Stimulated activated memory B cell treated with anti-CD40 and anti-IgM and Interleukin-4, amounts not matched to agents 10 μg/mL and 1 μg/mL and 100 μg/mL, for 72 hours (primary cell): ENCODE data around the gene FPR1.
"Not testable (repeated sequence)": the region's sequence is repeated elsewhere in the genome, so short reads cannot be mapped to it uniquely, and the experiment has no call there.

Experiments
- ATAC-seq: fragments of 150-1000 bp; cut with Tn5 transposase; 2 replicates; pipeline ENCODE4 v1.10.0; 2021
- H3K27ac Mint-ChIP-seq: one replicate; pipeline ENCODE4 v1.8.0; 2022; ENCODE audit warnings: mild to moderate bottlenecking, mixed read lengths
- H3K27me3 Mint-ChIP-seq: one replicate; pipeline ENCODE4 v1.8.0; 2022; ENCODE audit warnings: mixed read lengths
- H3K36me3 Mint-ChIP-seq: one replicate; pipeline ENCODE4 v1.8.0; 2022; ENCODE audit warnings: mixed read lengths
- H3K4me1 Mint-ChIP-seq: one replicate; pipeline ENCODE4 v1.8.0; 2022; ENCODE audit warnings: mixed read lengths
- H3K4me3 Mint-ChIP-seq: one replicate; pipeline ENCODE4 v1.8.0; 2022; ENCODE audit warnings: mild to moderate bottlenecking, moderate library complexity, mixed read lengths
- H3K9me3 Mint-ChIP-seq: one replicate; pipeline ENCODE4 v1.8.0; 2022; ENCODE audit warnings: mixed read lengths

FPR1 gene

GRCh38 chr19:51784922-51785690 is 33.4 kb upstream of the FPR1 start:
- Mint-ChIP-seq H3K4me1 (no peaks in the 10 kb centered on the region), H3K36me3 (no peaks in the 10 kb centered on the region), H3K9me3 (peaks cover 12% of the 10 kb centered on the region), H3K27me3 (peaks cover 10% of the 10 kb centered on the region), H3K27ac (no peak overlapping the region), H3K4me3 (no peak overlapping the region)
- ATAC-seq: peak; percentile 86

- ATAC-seq: no peak
- peaks cover 10% of the 10 kb centered on the region for H3K27me3 Mint-ChIP-seq
- H3K4me3 Mint-ChIP-seq: no peak overlapping the region
- no peaks in the 10 kb centered on the region for H3K4me1 Mint-ChIP-seq
- H3K27ac Mint-ChIP-seq: no peak overlapping the region
- no peaks in the 10 kb centered on the region for H3K36me3 Mint-ChIP-seq
- peaks cover 12% of the 10 kb centered on the region for H3K9me3 Mint-ChIP-seq
Measured at GRCh38 chr19:51784109-51784785, 32.6 kb upstream of the FPR1 start.

GRCh38 chr19:51783372-51783771 is 31.7 kb upstream of the FPR1 start:
- no peaks in the 10 kb centered on the region for H3K4me1 Mint-ChIP-seq
- no peak overlapping the region for H3K27ac Mint-ChIP-seq
- peaks cover 18% of the 10 kb centered on the region for H3K27me3 Mint-ChIP-seq
- H3K4me3 Mint-ChIP-seq: no peak overlapping the region
- peaks cover 10% of the 10 kb centered on the region for H3K9me3 Mint-ChIP-seq
- H3K36me3 Mint-ChIP-seq: no peaks in the 10 kb centered on the region
- ATAC-seq: peak; percentile 47

GRCh38 chr19:51781999-51782398 is 30.3 kb upstream of the FPR1 start:
- ATAC-seq: no peak
- peaks cover 4% of the 10 kb centered on the region for H3K9me3 Mint-ChIP-seq
- H3K4me1 Mint-ChIP-seq: peaks cover 5% of the 10 kb centered on the region
- peaks cover 32% of the 10 kb centered on the region for H3K27me3 Mint-ChIP-seq
- no peak overlapping the region for H3K27ac Mint-ChIP-seq
- no peak overlapping the region for H3K4me3 Mint-ChIP-seq
- H3K36me3 Mint-ChIP-seq: no peaks in the 10 kb centered on the region

- Mint-ChIP-seq H3K4me3 (no peak overlapping the region), H3K27me3 (peaks cover 49% of the 10 kb centered on the region), H3K9me3 (peaks cover 7% of the 10 kb centered on the region), H3K4me1 (peaks cover 5% of the 10 kb centered on the region), H3K36me3 (no peaks in the 10 kb centered on the region), H3K27ac (no peak overlapping the region)
- no peak for ATAC-seq
Measured at GRCh38 chr19:51780270-51780669, 28.6 kb upstream of the FPR1 start.

- Mint-ChIP-seq H3K4me1 (peaks cover 5% of the 10 kb centered on the region), H3K36me3 (no peaks in the 10 kb centered on the region), H3K4me3 (no peak overlapping the region), H3K27me3 (peaks cover 55% of the 10 kb centered on the region), H3K27ac (no peak overlapping the region), H3K9me3 (peaks cover 9% of the 10 kb centered on the region)
- no peak for ATAC-seq
Measured at GRCh38 chr19:51779703-51780102, 28.0 kb upstream of the FPR1 start.

GRCh38 chr19:51779181-51779580 is 27.5 kb upstream of the FPR1 start:
- ATAC-seq: no peak
- no peak overlapping the region for H3K4me3 Mint-ChIP-seq
- H3K27me3 Mint-ChIP-seq: peaks cover 60% of the 10 kb centered on the region
- H3K36me3 Mint-ChIP-seq: no peaks in the 10 kb centered on the region
- H3K4me1 Mint-ChIP-seq: peaks cover 5% of the 10 kb centered on the region
- no peak overlapping the region for H3K27ac Mint-ChIP-seq
- H3K9me3 Mint-ChIP-seq: peaks cover 9% of the 10 kb centered on the region

- no peak for ATAC-seq
- Mint-ChIP-seq H3K27ac (no peak overlapping the region), H3K4me1 (peaks cover 5% of the 10 kb centered on the region), H3K36me3 (no peaks in the 10 kb centered on the region), H3K27me3 (peaks cover 62% of the 10 kb centered on the region), H3K4me3 (no peak overlapping the region), H3K9me3 (peaks cover 13% of the 10 kb centered on the region)
Measured at GRCh38 chr19:51777570-51778462, 26.1 kb upstream of the FPR1 start.

- not testable (repeated sequence) for H3K36me3 Mint-ChIP-seq, ATAC-seq, H3K4me1 Mint-ChIP-seq, H3K27ac Mint-ChIP-seq, H3K4me3 Mint-ChIP-seq
- H3K9me3 Mint-ChIP-seq: peaks cover 12% of the 10 kb centered on the region
- H3K27me3 Mint-ChIP-seq: peaks cover 54% of the 10 kb centered on the region
Measured at GRCh38 chr19:51776561-51776960, 24.9 kb upstream of the FPR1 start.

GRCh38 chr19:51772977-51773376 is 21.3 kb upstream of the FPR1 start:
- Mint-ChIP-seq H3K36me3 (no peaks in the 10 kb centered on the region), H3K4me3 (no peak overlapping the region), H3K9me3 (peaks cover 12% of the 10 kb centered on the region), H3K27ac (no peak overlapping the region), H3K4me1 (peaks cover 9% of the 10 kb centered on the region), H3K27me3 (peaks cover 39% of the 10 kb centered on the region)
- no peak for ATAC-seq

- H3K4me1 Mint-ChIP-seq: peaks cover 6% of the 10 kb centered on the region
- no peak for ATAC-seq
- no peak overlapping the region for H3K27ac Mint-ChIP-seq
- H3K36me3 Mint-ChIP-seq: no peaks in the 10 kb centered on the region
- peaks cover 9% of the 10 kb centered on the region for H3K9me3 Mint-ChIP-seq
- H3K4me3 Mint-ChIP-seq: no peak overlapping the region
- H3K27me3 Mint-ChIP-seq: peaks cover 25% of the 10 kb centered on the region
Measured at GRCh38 chr19:51771376-51772130, 19.9 kb upstream of the FPR1 start.

GRCh38 chr19:51766461-51766860 is 14.8 kb upstream of the FPR1 start:
- Mint-ChIP-seq H3K9me3 (peaks cover 8% of the 10 kb centered on the region), H3K27me3 (peaks cover 30% of the 10 kb centered on the region), H3K36me3 (no peaks in the 10 kb centered on the region), H3K4me3 (no peak overlapping the region), H3K27ac (no peak overlapping the region), H3K4me1 (peaks cover 2% of the 10 kb centered on the region)
- ATAC-seq: no peak

- ATAC-seq: no peak
- no peaks in the 10 kb centered on the region for H3K4me1 Mint-ChIP-seq
- H3K36me3 Mint-ChIP-seq: no peaks in the 10 kb centered on the region
Measured at GRCh38 chr19:51765086-51765485, 13.4 kb upstream of the FPR1 start.

GRCh38 chr19:51761696-51762095 is 10.0 kb upstream of the FPR1 start:
- no peak for ATAC-seq
- Mint-ChIP-seq H3K4me3 (no peak overlapping the region), H3K9me3 (peaks cover 11% of the 10 kb centered on the region), H3K27ac (no peak overlapping the region), H3K36me3 (no peaks in the 10 kb centered on the region), H3K27me3 (peaks cover 33% of the 10 kb centered on the region), H3K4me1 (no peaks in the 10 kb centered on the region)

More at GRCh38 chr19:51765086-51765485, 13.4 kb upstream of the FPR1 start:
- H3K4me3 Mint-ChIP-seq: no peak overlapping the region
- peaks cover 33% of the 10 kb centered on the region for H3K27me3 Mint-ChIP-seq
- H3K9me3 Mint-ChIP-seq: peaks cover 8% of the 10 kb centered on the region
- H3K27ac Mint-ChIP-seq: no peak overlapping the region
